ENCODE measurements around the gene COL8A2.

- TF ChIP-seq CTCF (IDR thresholded peaks at IDR 0.05) (no peak), POLR2A (IDR thresholded peaks at IDR 0.05) (no peak)
Observed at GRCh38 chr1:36115931-36116330, 9.1 kb downstream of the COL8A2 start.

All from uterus (tissue), 2 donors.